Measurements from ENCODE around the gene SLC35D2. TPM values are rescaled to one million over a fixed set of nuclear protein-coding genes. Genes with fewer than 3 reads are reported as not detected.

The SLC35D2 gene
- total and polyA plus RNA-seq, 4 donors = 19.2 to 44.6 (median 27.5) TPM

GRCh38 chr9:96350866-96351265 lies 32.6 kb downstream of the SLC35D2 start:
- H3K36me3 ChIP-seq (ENCODE audit: control insufficient read depth in 4 of 4, insufficient read depth in 3 of 4, low read depth in 1 of 4, low read length in 3 of 4) = peaks cover 11 to 27% (median 21%) of the 10 kb centered on the region in 4 donors

GRCh38 chr9:96348261-96348660 lies 35.2 kb downstream of the SLC35D2 start:
- H3K9me3 ChIP-seq (ENCODE audit: control insufficient read depth in 4 of 4, low read length in 3 of 4) = peaks cover 0 to 5% (median 0%) of the 10 kb centered on the region in 4 donors
- H3K27me3 ChIP-seq (ENCODE audit: control insufficient read depth in 4 of 4, insufficient read depth in 4 of 4, low read length in 3 of 4) = no peaks in the 10 kb centered on the region
- WGBS = 98% methylated on average over 5 of the region's 5 CpGs
- H3K9ac ChIP-seq (ENCODE audit: low read depth in 1 of 2, low read length in 2 of 2) = no peak overlapping the region
- peaks cover 2 to 20% (median 13%) of the 10 kb centered on the region in 4 donors for H3K36me3 ChIP-seq (ENCODE audit: control insufficient read depth in 4 of 4, insufficient read depth in 3 of 4, low read depth in 1 of 4, low read length in 3 of 4)
- no peak overlapping the region for H3K4me3 ChIP-seq (ENCODE audit: low read depth in 1 of 3, low read length in 3 of 3)
- no peak overlapping the region for H3K27ac ChIP-seq (ENCODE audit: low read depth in 1 of 2, low read length in 2 of 2)
- DNase-seq (ENCODE audit: low spot score) = no peak
- TF ChIP-seq SP1 (IDR thresholded peaks at IDR 0.05) (no peak), GABPA (IDR thresholded peaks at IDR 0.05 in 1 of 2, conservative IDR thresholded peaks at IDR 0.05 in 1 of 2) (no peak), JUND (IDR thresholded peaks at IDR 0.05) (no peak), NR2F2 (IDR thresholded peaks at IDR 0.05) (no peak), FOXA1 (IDR thresholded peaks at IDR 0.05) (no peak), RXRA (IDR thresholded peaks at IDR 0.05) (no peak), HNF4G (IDR thresholded peaks at IDR 0.05) (no peak), CTCF (IDR thresholded peaks at IDR 0.05; ENCODE audit: low read depth, low read length, missing input control) (no peak), HNF4A (conservative IDR thresholded peaks at IDR 0.05) (no peak), YY1 (IDR thresholded peaks at IDR 0.05) (no peak), FOXA2 (IDR thresholded peaks at IDR 0.05) (no peak), REST (IDR thresholded peaks at IDR 0.05) (no peak), TAF1 (conservative IDR thresholded peaks at IDR 0.05) (no peak)
- peaks cover 0 to 4% (median 1%) of the 10 kb centered on the region in 4 donors for H3K4me1 ChIP-seq (ENCODE audit: control insufficient read depth in 4 of 4, insufficient read depth in 4 of 4, low read length in 3 of 4)

More at GRCh38 chr9:96350866-96351265, 32.6 kb downstream of the SLC35D2 start:
- Histone ChIP-seq H3K4me3 (ENCODE audit: low read depth in 1 of 3, low read length in 3 of 3) (no peak overlapping the region), H3K4me1 (ENCODE audit: control insufficient read depth in 4 of 4, insufficient read depth in 4 of 4, low read length in 3 of 4) (no peaks in the 10 kb centered on the region), H3K9me3 (ENCODE audit: control insufficient read depth in 4 of 4, low read length in 3 of 4) (peaks cover 0 to 5% (median 0%) of the 10 kb centered on the region in 4 donors), H3K27ac (ENCODE audit: low read depth in 1 of 2, low read length in 2 of 2) (no peak overlapping the region), H3K9ac (ENCODE audit: low read depth in 1 of 2, low read length in 2 of 2) (no peak overlapping the region), H3K27me3 (ENCODE audit: control insufficient read depth in 4 of 4, insufficient read depth in 4 of 4, low read length in 3 of 4) (no peaks in the 10 kb centered on the region)
- 91% methylated on average over 1 of the region's 1 CpG for WGBS
- no peak for DNase-seq (ENCODE audit: low spot score)
- TF ChIP-seq GABPA (IDR thresholded peaks at IDR 0.05 in 1 of 2, conservative IDR thresholded peaks at IDR 0.05 in 1 of 2) (no peak), MAX (IDR thresholded peaks at IDR 0.05) (no peak), HNF4G (IDR thresholded peaks at IDR 0.05) (no peak), ATF3 (IDR thresholded peaks at IDR 0.05) (no peak), YY1 (IDR thresholded peaks at IDR 0.05) (no peak), EGR1 (IDR thresholded peaks at IDR 0.05; ENCODE audit: low read depth in 2 of 2) (no peak), FOXA2 (IDR thresholded peaks at IDR 0.05) (no peak), TAF1 (conservative IDR thresholded peaks at IDR 0.05) (no peak), ZBTB33 (IDR thresholded peaks at IDR 0.05) (no peak)
